HUDEP-2 (cell line): ENCODE results near the gene SLK.

Experiments used
- DNase-seq, 76 experiments: peaks; one replicate each; lab custom pipeline; 2025; ENCODE audit not compliant: unreplicated experiment in 76 of 76; lab: John Stamatoyannopoulos, UW

The SLK gene

DNA sequence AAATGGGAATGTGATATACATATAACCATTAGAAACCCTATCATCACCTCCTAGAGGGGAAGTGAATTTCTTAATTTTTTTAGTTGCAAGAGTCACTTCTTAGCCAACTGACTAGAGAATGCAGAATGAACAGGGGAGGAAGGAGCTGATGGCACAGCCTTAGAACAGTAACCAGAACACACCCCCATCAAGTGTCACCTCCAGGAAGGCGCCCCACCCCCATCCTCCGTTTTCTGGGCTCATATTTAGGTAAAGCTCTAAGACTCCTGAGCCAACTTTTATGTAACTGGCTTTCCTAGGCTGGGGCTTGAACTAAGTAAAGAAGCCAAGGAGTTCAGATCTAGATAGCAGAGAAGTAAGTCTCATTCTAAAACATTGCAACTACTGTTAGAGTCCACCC, 64.7 kb downstream of the SLK start:
- no peak for DNase-seq

DNA sequence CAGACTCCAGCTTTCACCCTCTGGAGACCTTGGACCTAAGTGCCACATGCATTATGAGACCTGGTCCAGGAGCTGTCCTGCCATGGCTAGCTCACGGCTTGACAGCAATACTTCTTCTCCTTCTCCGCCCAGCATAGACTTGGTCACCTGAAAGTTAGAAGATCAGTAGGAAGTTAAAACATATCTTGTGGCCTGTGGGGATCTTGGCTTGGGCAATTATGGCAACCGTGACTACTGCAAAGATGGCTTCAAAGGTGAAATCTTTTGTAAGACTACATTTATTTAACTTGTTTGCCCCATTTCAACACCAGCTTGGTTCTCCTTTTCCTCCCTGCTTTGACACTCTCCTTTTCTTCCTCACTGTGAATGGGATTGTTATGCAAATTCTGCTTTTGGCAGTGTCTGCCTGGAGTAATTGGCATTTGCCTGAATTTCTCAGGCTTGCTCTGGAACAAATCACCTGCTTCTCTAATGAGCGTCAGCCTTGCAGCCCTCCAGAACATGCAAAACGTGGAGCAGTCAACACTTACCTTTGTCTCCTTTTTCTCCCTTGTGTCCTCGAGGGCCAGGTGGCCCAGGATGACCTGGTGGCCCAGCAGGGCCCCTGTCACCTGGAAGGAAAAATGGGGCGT, 65.3 kb downstream of the SLK start:
- DNase-seq = no peak

DNA sequence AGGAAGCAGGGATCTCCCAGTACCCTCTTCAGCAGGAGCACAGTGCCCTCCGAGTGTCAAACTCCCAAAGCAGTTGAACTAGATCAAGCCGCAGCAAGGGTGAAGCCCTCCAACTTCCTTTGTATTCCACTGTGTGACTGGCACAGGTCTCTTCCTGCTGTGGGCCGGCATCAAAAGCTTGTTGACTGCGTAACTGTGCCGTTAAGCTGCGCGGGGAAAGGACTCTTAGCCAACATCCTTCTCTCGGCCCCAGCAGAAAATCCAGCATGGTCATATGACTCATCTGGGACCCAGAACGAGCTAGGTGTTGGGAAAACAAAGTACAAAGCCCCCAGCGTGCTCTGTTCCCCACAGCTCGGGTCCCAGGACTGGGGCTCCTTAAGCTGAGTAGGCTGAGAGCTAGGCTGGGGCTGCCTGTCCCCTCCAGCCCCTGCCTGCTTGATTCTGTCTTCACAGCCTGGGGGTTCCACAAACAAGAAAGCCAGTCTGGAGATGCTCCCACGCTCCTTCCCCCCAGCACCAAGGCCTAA, 66.5 kb downstream of the SLK start:
- DNase-seq = no peak

GRCh38 chr10:104033966-104034365, 67.0 kb downstream of the SLK start:
- DNase-seq = no peak

GRCh38 chr10:104034401-104035193, 67.7 kb downstream of the SLK start:
- no peak for DNase-seq

DNA sequence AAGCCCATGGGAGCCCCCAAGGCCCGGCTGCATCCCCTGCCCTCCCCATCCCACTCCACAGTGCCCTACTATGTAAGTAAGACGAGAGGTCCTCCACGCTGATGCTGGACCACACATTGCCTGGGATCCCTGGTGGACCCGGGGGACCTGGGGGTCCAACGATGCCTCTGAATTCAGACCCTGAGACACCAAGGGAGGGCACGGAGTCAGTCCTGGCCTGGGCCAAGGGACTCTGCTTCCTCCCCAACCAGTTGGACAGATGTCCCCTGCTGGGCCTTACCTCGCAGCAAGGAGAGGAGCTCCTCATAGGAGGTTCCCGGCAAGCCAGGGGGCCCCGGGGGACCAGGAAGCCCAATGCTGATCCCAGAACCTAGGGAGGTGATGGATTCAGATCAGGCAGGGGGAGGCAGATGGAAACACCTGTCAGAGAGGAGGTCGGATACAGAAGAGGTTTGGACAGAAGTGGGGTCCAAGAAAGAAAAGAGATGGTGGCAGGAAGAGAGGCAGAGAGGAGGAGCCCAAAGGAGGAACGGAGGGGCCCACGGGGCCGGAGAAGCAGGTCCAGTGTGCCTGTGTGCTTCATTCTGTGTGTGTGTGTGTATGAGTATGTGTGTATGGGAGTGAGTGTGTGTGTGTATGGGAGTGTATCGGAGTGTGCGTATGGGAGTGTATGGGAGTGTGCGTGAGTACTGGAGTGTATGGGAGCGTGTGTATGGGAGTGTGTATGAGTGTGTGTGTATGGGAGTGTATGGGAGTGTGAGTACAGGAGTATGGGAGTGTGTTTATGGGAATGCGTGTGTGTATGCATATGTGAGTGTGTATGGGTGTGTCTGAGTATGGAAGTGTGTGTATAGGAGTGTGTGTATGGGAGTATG, 68.5 kb downstream of the SLK start:
- no peak for DNase-seq

- no peak for DNase-seq
Measured at GRCh38 chr10:104036069-104036384, 69.1 kb downstream of the SLK start.

GRCh38 chr10:104036518-104037260, 69.7 kb downstream of the SLK start:
- DNase-seq = no peak

GRCh38 chr10:104037261-104037951, 70.5 kb downstream of the SLK start:
- DNase-seq = no peak

DNA sequence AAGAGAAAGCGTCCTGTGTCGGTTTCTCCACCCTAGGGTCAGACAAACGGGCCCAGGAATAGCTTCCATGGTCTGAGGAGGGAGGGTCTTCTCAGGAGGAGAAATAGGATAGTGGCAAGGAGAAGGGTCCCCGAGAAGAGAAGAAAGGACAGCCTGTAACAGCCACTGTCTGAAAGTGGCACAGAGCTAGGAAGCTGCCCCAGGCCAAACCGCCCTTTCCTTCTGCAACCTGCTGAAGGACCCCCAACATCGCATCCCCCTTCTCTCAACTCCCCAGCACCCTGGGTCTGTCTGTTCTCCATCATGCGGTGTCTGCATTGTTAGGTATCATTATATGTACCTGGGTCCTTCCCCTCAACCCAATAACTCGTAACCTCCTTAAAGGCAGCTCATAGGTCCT, 71.6 kb downstream of the SLK start:
- DNase-seq = no peak

DNA sequence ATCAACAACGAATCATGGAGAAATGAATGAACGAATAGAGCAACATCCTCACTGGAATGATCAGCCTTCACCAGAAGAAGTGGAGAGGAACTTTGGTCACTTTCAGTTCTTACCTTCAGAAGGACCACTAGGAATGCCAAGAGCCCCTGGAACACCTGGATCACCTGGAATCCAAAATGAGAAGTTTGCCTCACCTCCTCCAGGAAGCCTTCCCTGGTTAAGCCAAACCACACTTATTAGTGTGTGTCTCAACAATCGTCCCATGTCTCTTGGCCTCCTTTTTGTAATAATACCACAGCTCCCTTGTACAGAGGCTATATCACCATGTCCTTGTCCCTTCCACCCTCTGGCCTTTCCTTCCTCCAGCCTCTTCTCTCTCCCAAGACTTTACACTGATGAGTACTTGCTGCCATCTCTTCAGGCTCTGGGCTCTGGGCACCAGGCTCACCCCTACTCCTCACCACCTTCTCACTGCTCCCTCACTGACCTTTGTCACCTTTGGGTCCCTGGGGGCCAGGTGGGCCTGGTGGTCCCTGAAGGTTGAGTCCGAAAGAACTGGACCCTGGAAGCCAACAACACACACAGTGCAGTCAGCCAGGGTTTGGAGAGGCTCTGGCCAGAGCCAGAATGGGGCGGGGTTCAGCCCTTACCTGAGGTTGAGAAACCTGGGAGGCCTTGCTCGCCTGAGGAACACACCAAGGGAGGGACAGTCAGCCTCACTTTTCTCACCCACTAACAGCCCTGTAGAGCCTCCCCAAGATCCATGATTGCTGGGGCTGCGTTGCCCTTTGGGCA, 72.2 kb downstream of the SLK start:
- DNase-seq = no peak

DNA sequence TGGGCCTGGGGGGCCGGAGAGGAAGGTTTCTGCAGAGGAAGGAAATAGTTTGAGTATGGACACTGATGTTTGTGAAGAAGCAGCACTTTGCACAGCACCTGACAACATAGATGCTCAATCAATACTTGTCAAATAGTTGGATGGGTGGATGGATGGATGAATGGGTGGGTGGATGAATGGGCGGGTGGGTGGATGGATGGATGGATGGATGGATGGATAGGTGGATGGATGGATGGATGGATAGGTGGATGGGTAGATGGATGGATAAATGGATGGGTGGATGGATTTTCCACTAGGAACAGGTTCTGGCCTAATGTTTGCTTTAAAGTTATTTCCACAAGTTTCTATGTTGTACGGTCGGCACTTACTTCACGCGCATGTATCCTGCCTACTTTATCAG, 73.4 kb downstream of the SLK start:
- no peak for DNase-seq

- DNase-seq = no peak
Measured at GRCh38 chr10:104040862-104041789, 74.2 kb downstream of the SLK start.

DNA sequence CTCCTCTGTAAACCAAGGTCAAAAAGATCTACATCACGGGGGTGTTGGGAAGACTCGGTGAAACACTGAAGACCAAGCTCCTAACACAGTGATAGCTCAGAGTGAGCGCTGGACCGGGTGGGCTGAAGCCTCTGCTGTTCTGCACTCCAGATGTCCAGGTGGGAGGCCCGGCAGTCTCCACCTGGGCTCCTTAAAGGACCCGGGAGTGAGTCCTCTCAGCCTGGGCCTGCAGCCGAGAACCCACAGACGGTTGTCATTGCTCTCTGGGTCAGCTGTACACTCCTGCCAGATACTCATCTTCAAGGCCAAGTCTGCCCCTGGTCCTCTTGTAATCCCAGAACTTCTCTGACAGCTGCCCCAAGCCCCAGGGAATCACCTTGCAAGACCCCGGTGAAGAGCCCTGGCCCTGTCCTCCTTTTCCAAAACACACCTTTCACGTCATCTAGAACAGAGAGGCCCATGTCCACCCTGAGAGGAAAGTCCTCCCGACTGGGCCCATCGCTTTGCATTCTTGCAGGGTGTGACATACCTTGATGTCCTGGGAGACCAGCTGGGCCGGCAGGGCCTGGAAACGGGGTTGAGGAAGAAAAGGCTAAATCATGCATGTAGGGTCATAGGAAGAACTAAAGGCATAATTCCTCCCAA, 75.1 kb downstream of the SLK start:
- DNase-seq = no peak

DNA sequence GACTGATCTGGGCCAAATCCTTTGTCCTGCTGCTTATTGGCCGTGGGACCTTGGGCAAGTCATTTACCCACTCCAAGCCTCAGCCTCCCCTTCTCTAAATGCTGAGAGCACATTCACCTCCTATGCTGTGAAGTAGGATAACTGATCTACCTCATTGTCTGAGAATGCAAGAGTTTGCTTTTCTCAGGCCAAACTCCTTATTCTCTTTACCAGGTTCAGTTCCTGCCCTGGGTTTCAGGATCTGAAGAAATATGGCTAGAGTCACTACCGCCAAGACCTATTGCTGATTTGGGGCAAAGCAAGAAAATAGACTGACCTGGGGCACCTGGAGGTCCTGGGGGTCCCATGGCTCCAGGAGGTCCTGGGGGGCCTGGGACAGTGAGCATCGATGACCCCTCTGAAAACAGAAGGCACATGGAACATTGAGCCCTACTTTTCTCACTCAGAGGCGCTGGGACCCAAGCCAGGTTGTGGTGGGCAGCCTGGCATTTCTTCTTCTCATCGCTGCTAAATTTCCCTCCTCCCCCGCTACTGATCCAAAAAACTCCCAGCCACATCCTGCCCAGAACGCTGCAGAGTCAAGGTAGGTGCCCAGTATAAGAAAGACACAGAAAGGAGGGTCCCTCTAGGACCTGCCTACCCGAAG, 76.4 kb downstream of the SLK start:
- no peak for DNase-seq

DNA sequence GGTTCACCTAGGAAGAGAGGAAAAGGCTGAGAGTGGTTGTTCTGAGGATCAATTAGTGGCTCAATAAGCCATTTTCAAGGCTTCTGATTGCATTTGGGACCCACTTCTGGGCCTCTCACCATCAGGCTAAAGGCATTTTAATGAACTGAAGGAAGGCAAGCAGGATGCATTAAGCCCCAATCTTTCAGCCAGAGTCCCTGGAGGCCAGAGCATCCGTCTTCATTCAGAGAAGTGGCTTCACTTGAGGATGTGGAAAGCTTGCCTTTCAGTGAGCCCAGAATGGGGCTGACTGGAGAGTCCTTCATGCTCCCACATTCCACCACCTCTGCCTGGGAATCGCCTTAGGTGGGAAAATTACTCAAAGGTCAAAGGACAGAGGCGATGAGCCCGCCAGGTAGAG, 76.9 kb downstream of the SLK start:
- DNase-seq = no peak
